Stimulated activated naive B cell treated with anti-CD40 and anti-IgM and Interleukin-4, amounts not matched to agents 10 μg/mL and 1 μg/mL and 100 μg/mL, for 72 hours (primary cell): ENCODE results near the gene C2orf78.
"Not testable (repeated sequence)": the region's sequence is repeated elsewhere in the genome, so short reads cannot be mapped to it uniquely, and the experiment has no call there.

Source experiments
- ATAC-seq, 2 donors: fragments of 150-1000 bp; cut with Tn5 transposase; replicated peaks; 2 replicates each; pipeline ENCODE4 v1.10.0; 2021; ENCODE audit warnings: moderate library complexity in 1 of 2
- DNase-seq: peaks from one replicate; pipeline ENCODE4 v3.0.0; 2021
- H3K27ac Mint-ChIP-seq: one replicate; pipeline ENCODE4 v1.8.0; 2022; ENCODE audit warnings: mild to moderate bottlenecking, mixed read lengths
- H3K27me3 Mint-ChIP-seq, 2 donors: one replicate each; pipeline ENCODE4 v1.8.0; 2022; ENCODE audit warnings: mixed read lengths in 2 of 2
- H3K36me3 Mint-ChIP-seq, 2 donors: one replicate each; pipeline ENCODE4 v1.8.0; 2022; ENCODE audit warnings: mixed read lengths in 2 of 2, mild to moderate bottlenecking in 1 of 2
- H3K4me1 Mint-ChIP-seq, 2 donors: one replicate each; pipeline ENCODE4 v1.8.0; 2022; ENCODE audit warnings: mixed read lengths in 2 of 2, mild to moderate bottlenecking in 1 of 2
- H3K4me3 Mint-ChIP-seq, 2 donors: one replicate each; pipeline ENCODE4 v1.8.0; 2022; ENCODE audit warnings: mild to moderate bottlenecking in 2 of 2, mixed read lengths in 2 of 2, moderate library complexity in 1 of 2
- H3K9me3 Mint-ChIP-seq, 2 donors: one replicate each; pipeline ENCODE4 v1.8.0; 2022; ENCODE audit warnings: mixed read lengths in 2 of 2, mild to moderate bottlenecking in 1 of 2

C2orf78 gene

DNA sequence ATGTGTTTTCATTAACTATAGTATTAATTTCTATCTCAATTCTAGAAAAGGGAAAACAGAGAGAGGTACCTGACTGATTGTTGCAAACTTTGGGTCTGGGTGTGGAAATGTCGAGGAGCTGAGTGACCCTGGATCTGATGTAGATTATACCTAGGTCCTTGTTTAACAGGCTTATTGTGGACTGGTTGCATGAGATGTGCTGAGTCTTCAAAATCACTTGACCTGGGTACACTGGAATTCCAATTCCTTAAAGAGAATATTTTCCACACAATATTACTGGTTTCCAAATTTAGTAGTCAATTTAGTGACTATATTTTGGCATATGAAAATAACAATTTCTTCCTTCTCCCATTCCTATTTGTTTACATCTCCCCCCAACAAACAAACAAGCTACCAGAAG lies 17.6 kb upstream of the C2orf78 start:
- no peak for DNase-seq
- Mint-ChIP-seq H3K27me3 (no peaks in the 10 kb centered on the region), H3K4me3 (no peak overlapping the region), H3K36me3 (peaks cover 37 to 43% of the 10 kb centered on the region in 2 donors), H3K9me3 (no peaks in the 10 kb centered on the region), H3K4me1 (peaks cover 7 to 10% of the 10 kb centered on the region in 2 donors), H3K27ac (no peak overlapping the region)
- no peak for ATAC-seq

DNA sequence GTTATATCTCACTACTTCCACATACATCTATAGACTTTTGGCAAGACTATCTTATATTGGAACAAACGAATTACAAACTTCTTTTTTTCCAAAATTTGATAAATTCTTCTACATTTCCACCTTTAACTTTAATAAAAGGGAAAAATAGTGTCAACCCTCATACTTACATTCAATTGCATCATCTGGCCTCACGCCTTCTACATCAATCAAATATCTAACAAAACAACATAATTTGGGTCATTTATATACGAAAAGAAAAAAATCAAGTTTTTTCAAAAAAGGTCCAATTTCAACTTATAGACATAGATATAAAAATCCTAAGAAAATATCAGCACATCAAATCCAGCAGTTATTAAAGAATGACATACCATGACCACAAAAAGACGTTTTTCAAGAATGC lies 17.0 kb upstream of the C2orf78 start:
- Mint-ChIP-seq H3K4me3 (no peak overlapping the region), H3K4me1 (peaks cover 7 to 10% of the 10 kb centered on the region in 2 donors), H3K9me3 (no peaks in the 10 kb centered on the region), H3K27me3 (no peaks in the 10 kb centered on the region), H3K36me3 (peaks cover 41 to 46% of the 10 kb centered on the region in 2 donors), H3K27ac (no peak overlapping the region)
- ATAC-seq (no peak), DNase-seq (no peak)

DNA sequence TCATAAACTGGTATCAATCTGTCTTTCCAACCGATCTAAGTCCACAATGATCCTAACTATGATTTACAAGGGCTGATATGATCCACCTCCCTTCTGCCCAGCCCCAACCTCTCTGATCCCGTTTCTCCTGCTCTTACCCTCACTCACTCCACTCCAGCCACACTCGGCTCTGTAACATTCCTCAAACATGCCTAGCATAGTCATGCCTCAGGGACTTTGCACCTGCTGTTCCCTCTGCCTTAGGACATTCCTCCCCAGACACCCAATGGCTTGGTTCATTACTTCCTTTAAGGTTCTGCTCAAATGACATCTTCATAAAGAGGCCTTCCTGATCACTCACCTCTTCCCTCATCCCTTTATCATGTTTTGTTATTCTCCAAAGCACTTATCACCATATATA lies 13.3 kb upstream of the C2orf78 start:
- H3K9me3 Mint-ChIP-seq = no peaks in the 10 kb centered on the region

DNA sequence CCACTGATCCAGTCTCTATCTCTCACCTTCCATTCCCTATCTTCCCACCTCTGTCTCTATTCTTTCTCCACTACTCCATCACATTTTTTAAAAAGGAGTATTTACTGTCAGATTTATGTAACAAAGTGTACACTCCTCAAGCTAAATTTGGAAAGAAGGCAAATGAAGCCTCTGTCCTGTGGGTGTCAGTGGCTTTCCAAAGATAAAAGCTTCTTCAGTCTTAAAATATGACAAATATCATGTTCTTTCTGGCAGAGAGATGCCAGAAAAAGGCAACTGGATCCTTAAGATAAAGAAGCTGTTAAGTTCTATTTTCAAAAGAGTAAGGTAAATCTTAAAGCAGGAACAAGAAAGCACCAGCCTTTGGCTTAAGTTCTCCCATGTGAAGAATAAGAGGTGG lies 11.2 kb upstream of the C2orf78 start:
- Mint-ChIP-seq H3K27me3 (no peaks in the 10 kb centered on the region), H3K4me1 (peaks cover 8 to 12% of the 10 kb centered on the region in 2 donors), H3K27ac (no peak overlapping the region), H3K4me3 (no peak overlapping the region), H3K36me3 (peaks cover 35 to 40% of the 10 kb centered on the region in 2 donors), H3K9me3 (no peaks in the 10 kb centered on the region)
- no peak for ATAC-seq
- no peak for DNase-seq

More for the DNA sequence above, 13.3 kb upstream of the C2orf78 start:
- DNase-seq (no peak), ATAC-seq (no peak)
- Mint-ChIP-seq H3K4me3 (no peak overlapping the region), H3K4me1 (peaks cover 10% of the 10 kb centered on the region in 2 donors), H3K36me3 (peaks cover 38 to 50% of the 10 kb centered on the region in 2 donors), H3K27me3 (no peaks in the 10 kb centered on the region), H3K27ac (no peak overlapping the region)

DNA sequence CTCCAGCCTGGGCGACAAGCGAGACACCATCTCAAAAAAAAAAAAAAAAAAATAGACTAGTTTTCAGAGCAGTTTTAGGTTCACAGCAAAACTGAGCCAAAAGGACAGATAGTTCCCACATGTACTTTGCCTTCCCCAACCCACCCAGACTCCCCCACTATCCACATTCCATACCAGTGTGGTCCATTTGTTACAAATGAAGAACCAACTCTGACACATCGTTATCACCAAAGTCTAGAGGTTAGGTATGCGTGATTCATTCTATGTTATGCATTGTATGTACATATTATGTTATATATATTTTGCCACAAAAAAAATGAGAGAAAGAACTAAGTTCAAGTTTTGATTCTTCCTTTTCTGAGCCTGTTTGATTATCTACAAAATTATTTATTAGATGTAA lies 7.6 kb upstream of the C2orf78 start:
- Mint-ChIP-seq H3K27ac (no peak overlapping the region), H3K4me3 (no peak overlapping the region), H3K36me3 (peaks cover 20 to 25% of the 10 kb centered on the region in 2 donors), H3K9me3 (no peaks in the 10 kb centered on the region), H3K27me3 (no peaks in the 10 kb centered on the region), H3K4me1 (peaks cover 9 to 19% of the 10 kb centered on the region in 2 donors)
- ATAC-seq = no peak
- no peak for DNase-seq

DNA sequence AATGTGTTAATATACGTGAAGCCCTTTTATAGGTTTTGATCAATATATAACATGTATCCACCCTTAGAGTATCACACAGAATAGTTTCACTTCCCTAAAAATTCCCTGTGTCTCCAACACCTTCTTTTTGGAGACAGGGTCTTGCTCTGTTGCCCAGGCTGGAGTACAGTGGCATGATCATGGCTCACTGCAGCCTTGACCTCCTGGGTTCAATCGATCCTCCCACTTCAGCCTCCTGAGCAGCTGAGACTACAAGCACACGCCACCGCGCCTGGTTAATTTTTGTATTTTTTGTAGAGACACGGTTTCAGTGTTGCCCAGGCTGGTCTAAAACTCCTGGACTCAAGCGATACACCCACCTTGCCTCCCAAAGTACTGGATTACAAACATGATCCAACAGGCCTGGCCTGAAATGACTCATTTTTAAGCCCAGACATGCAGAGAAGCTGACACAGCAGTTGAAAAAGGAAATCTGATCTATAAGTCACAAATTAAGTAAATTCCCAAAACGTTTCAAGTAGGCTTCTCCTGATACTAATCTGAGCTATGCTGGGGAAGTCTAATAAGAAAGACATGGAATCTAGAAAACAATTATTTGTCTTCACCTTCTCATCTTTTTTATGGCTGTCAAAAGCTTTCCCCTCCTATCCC lies 7.0 kb upstream of the C2orf78 start:
- ATAC-seq = no peak
- H3K27ac Mint-ChIP-seq = peak overlapping the region; percentile 0
- H3K4me1 Mint-ChIP-seq = peaks cover 9 to 19% of the 10 kb centered on the region in 2 donors
- peaks cover 17 to 23% of the 10 kb centered on the region in 2 donors for H3K36me3 Mint-ChIP-seq
- no peak overlapping the region for H3K4me3 Mint-ChIP-seq
- no peaks in the 10 kb centered on the region for H3K27me3 Mint-ChIP-seq
- no peaks in the 10 kb centered on the region for H3K9me3 Mint-ChIP-seq
- no peak for DNase-seq

DNA sequence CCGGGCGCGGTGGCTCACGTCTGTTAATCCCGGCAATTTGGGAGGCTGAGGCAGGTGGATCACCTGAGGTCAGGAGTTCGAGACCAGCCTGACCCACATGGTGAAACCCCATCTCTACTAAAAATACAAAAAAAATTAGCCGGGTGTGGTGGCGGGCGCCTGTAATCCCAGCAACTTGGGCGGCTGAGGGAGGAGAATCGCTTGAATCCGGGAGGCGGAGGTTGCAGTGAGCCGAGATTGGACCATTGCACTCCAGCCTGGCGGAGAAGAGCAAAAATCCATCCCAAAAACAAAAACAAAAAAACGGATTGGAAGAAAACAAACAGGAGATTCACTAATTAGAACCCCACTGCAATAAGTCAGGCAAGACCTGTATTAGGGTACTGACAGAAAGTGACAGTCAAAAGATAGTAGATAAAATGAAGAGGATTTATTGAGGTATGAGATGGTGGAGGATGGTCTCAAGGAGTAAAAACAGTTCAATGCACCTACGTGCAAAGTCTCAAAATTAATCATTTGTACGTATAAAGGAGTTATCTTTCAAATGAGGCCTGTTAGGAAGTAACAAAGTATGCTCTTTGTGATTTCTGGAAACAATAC lies 5.0 kb upstream of the C2orf78 start:
- Mint-ChIP-seq H3K36me3 (peaks cover 11 to 14% of the 10 kb centered on the region in 2 donors), H3K4me1 (peaks cover 9 to 19% of the 10 kb centered on the region in 2 donors), H3K27ac (peak overlapping the region; percentile 96), H3K4me3 (peak overlapping the region; percentile 95 to 96)
- not testable (repeated sequence) for DNase-seq, ATAC-seq, H3K9me3 Mint-ChIP-seq, H3K27me3 Mint-ChIP-seq

DNA sequence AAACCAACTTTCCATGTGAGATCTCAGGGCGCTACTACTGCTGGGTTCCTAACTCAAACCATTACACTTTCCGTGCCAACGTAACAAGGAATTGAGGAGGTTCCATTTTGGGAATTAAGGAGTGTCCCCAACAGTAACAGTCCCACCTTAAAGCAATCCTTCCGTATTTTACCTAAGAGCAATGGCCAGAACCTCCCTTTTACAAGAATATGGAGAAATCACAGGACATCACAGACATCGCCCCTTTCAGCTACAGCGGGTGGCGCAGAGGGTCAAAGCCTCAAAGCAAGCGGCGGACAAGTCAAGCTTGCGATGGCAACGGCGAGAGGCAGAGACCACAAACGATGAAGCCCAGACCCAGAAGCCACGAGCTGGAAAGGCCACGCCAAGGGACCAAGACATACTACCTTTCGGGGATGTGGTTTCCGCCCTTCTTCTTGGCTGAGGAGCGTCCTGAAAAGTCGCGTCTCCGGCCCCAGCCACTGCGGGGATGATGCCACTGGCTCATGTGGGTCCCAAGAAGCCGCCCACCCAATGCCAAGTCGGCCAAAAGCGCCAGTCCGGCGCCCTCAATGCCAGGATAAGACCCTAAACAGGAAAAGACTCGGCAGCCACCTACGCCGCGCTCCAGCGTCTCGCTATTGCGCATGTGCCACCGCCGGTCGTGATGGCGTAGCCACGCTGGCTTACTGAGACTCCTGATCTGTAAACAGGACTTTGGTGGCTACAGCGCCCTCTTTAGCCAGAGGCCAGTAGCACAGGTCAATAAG lies 4.3 kb upstream of the C2orf78 start, which contains the start of gene DUSP11:
Gene DUSP11 (minus strand): TSS at position 637 of the 770 bp plus-strand sequence. CDS start 129 bp downstream, at position 508.
- Mint-ChIP-seq H3K4me3 (peak within 1 kb of the TSS; percentile 95 to 96), H3K9me3 (no peaks in the 10 kb centered on the region), H3K27ac (peak within 1 kb of the TSS; percentile 96), H3K27me3 (peaks cover 5 to 6% of the 10 kb centered on the region in 2 donors), H3K4me1 (peaks cover 5 to 19% of the 10 kb centered on the region in 2 donors), H3K36me3 (peaks cover 8 to 11% of the 10 kb centered on the region in 2 donors)
- ATAC-seq (peak; percentile 99), DNase-seq (peak; percentile 95)

DNA sequence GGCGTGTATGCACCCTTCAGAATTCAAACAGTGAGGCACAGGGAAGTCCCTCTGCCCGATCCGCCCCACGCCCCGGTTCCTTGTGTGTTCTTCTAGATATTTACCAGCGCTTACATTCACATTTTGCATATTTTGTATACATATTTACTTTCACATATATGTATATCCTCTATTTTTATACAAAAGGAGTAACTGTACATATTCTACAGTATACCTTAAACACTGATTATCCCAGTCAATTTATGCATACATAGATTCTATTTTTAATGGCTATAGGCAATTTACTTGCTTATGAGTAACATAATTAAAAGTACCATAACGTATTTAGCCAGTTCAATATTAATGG lies 3.8 kb upstream of the C2orf78 start:
- H3K36me3 Mint-ChIP-seq = peaks cover 8 to 11% of the 10 kb centered on the region in 2 donors
- no peak for ATAC-seq

DNA sequence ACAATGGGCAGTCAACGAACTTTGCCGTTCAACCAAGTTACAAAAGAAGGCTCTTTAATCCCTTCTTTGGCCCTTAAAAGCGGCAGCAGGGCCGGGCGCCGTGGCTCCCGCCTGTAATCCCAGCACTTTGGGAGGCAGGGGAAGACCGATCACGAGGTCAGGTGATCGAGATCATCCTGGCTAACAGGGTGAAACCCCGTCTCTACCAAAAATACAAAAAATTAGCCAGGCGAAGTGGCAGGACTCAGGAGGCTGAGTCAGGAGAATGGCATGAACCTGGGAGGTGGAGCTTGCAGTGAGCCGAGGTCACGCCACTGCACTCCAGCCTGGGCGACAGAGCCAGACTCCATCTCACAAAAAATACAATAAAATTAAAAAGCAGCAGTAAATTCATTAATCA lies 581 bp upstream of the C2orf78 start:
- not testable (repeated sequence) for H3K27ac Mint-ChIP-seq, DNase-seq, H3K4me3 Mint-ChIP-seq, ATAC-seq, H3K9me3 Mint-ChIP-seq, H3K4me1 Mint-ChIP-seq, H3K36me3 Mint-ChIP-seq
- peaks cover 10 to 12% of the 10 kb centered on the region in 2 donors for H3K27me3 Mint-ChIP-seq

More for the DNA sequence above, 3.8 kb upstream of the C2orf78 start:
- no peak for DNase-seq
- Mint-ChIP-seq H3K4me3 (peak overlapping the region; percentile 95 to 96), H3K27me3 (peaks cover 5 to 6% of the 10 kb centered on the region in 2 donors), H3K4me1 (peaks cover 5 to 19% of the 10 kb centered on the region in 2 donors), H3K9me3 (no peaks in the 10 kb centered on the region), H3K27ac (peak overlapping the region; percentile 96)

DNA sequence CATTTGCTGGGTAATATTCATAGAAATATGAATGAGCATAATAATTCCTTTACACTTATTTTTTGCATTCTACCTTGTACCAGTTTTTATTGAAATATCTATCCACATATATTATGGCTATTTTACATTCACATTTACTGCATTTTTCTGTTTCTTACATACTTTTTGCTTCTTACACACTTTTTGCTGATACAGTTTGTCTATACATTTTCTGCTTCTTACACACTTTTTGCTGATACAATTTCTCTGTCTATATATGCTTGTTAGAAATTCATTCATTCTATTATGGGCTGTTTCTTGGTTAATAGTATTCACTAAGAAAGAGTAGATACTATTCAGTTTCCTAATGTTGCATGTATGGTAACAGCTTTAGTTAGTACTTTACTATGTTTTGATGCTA lies 27.9 kb downstream of the C2orf78 start:
- no peak for ATAC-seq
- no peak overlapping the region for H3K27ac Mint-ChIP-seq

DNA sequence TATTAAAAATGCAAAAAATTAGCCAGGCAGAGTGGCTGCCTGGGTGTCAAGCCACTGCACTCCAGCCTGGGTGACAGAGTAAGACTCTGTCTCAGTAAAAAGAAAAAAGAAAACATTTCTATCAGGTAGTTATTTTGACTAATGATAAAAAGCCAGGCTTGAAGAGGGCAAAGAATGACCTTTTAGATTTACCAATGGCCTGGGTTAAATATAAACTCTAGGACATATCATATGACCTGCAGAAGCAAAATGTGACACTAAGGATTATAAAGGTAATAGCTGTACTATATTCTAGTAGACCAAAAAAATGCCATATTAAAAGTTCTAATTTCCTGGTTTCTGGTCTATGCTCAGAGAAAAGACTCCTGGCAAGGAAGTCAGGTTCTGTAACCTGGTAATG lies 28.7 kb downstream of the C2orf78 start:
- H3K9me3 Mint-ChIP-seq = no peaks in the 10 kb centered on the region
- DNase-seq = no peak
- no peak overlapping the region for H3K4me3 Mint-ChIP-seq
- no peak for ATAC-seq
- H3K4me1 Mint-ChIP-seq = no peaks in the 10 kb centered on the region
- H3K36me3 Mint-ChIP-seq = no peaks in the 10 kb centered on the region
- H3K27me3 Mint-ChIP-seq = peaks cover 15 to 34% of the 10 kb centered on the region in 2 donors
- no peak overlapping the region for H3K27ac Mint-ChIP-seq

More for the DNA sequence above, 27.9 kb downstream of the C2orf78 start:
- Mint-ChIP-seq H3K27me3 (peaks cover 15 to 26% of the 10 kb centered on the region in 2 donors), H3K9me3 (no peaks in the 10 kb centered on the region), H3K36me3 (no peaks in the 10 kb centered on the region), H3K4me3 (no peak overlapping the region), H3K4me1 (no peaks in the 10 kb centered on the region)
- DNase-seq = no peak

DNA sequence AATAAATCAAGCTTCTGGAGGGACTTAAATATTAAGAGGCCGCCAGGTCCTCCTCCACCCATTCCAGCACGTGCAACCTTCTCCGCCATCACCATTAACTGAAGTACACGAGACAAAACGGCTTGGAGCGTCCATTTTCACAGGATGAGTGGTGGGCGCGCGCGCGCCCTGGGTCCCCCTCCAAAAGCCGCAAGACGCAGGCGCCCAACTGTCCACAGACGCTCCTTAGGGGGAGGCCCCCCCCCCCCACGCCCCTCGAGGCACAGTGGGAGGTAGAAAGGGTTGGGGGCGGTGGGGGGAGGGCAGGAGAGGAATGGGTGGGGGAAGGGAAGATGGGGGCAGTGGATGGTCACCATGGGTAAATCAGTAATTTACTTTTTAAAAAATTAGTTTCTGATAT lies 34.3 kb downstream of the C2orf78 start:
- Mint-ChIP-seq H3K4me3 (no peak overlapping the region), H3K9me3 (no peaks in the 10 kb centered on the region), H3K27me3 (peaks cover 15 to 33% of the 10 kb centered on the region in 2 donors), H3K4me1 (peaks cover 19 to 25% of the 10 kb centered on the region in 2 donors), H3K27ac (no peak overlapping the region), H3K36me3 (no peaks in the 10 kb centered on the region)
- ATAC-seq = no peak
- no peak for DNase-seq

DNA sequence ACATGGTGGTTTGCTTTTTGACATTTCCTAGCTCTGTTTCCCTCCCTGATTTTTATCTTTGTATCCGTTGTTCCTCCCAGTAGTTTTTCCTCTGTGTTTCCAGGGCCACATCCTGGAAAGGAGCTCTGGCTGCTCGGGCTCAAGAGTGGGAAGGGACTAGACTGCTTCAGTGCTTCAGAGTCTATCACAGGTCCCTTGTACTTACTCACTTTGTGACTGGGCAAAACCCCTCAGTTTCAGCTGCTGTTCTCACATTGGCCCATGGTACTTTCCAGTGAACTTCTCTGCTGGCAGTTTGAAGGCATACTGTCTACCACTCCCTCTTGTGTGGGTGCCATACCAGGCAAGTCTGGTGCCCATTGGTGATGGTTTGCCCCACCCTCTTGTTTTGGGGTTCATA lies 37.2 kb downstream of the C2orf78 start:
- H3K27me3 Mint-ChIP-seq = peaks cover 6 to 14% of the 10 kb centered on the region in 2 donors
- peak; percentile 91 to 92 for ATAC-seq
- DNase-seq = peak; percentile 42
- H3K9me3 Mint-ChIP-seq = no peaks in the 10 kb centered on the region
- H3K27ac Mint-ChIP-seq = peak overlapping the region; percentile 95
- H3K36me3 Mint-ChIP-seq = no peaks in the 10 kb centered on the region
- H3K4me1 Mint-ChIP-seq = peaks cover 23 to 32% of the 10 kb centered on the region in 2 donors
- H3K4me3 Mint-ChIP-seq = peak overlapping the region; percentile 47 to 51
